T-cell (primary cell): ENCODE data around the gene RETREG2. TPM values are rescaled to one million over a fixed set of nuclear protein-coding genes. Genes with fewer than 3 reads are reported as not detected.

Experiments
- ATAC-seq, 4 experiments: fragments of 200-7000 bp in 3 of 4; fragments of 150-1000 bp in 1 of 4; cut with Tn5 transposase; replicated peaks in 1 of 4; 1 replicate in 3 of 4; 2 replicates in 1 of 4; pipeline ENCODE4 v1.10.0; 2021; ENCODE audit warnings: moderate library complexity in 3 of 4, mild to moderate bottlenecking in 2 of 4, moderate number of reproducible peaks in 1 of 4
- CTCF ChIA-PET, 2 donors: fragments of 300-600 bp; sonication (Branson Sonifier 250); formaldehyde crosslinking; loops; one replicate each; lab custom pipeline; 2022; ENCODE audit warnings: antibody characterized with exemption in 2 of 2; lab: Charles Lee
- POLR2A ChIA-PET, 2 donors: fragments of 300-600 bp; sonication (Branson Sonifier 250); formaldehyde crosslinking; loops; one replicate each; lab custom pipeline; 2022; ENCODE audit warnings: antibody characterized with exemption in 2 of 2; lab: Charles Lee
- DNase-seq, 35 experiments: peaks; one replicate each; pipeline versions ENCODE4 v3.0.0 to v3.0.0-alpha.2; 2013 to 2023
- H3K27ac ChIP-seq: one replicate; pipeline ENCODE4 v1.5.1; 2013; ENCODE audit warnings: low read length
- H3K27me3 ChIP-seq, 2 experiments: replicated peaks in 1 of 2; 1 replicate in 1 of 2; 2 replicates in 1 of 2; pipeline versions ENCODE4 v1.6.1 to v1.7.0; 2013; ENCODE audit warnings: low read length in 1 of 2, mixed read lengths in 1 of 2; ENCODE audit not compliant: control insufficient read depth in 2 of 2, insufficient read depth in 2 of 2; ENCODE audit errors: extremely low read depth in 1 of 2
- H3K36me3 ChIP-seq, 2 donors: 1 replicate in 1 of 2; 2 replicates in 1 of 2; pipeline versions ENCODE4 v1.6.1 to v1.7.0; 2013; ENCODE audit warnings: low read length in 1 of 2; ENCODE audit not compliant: control insufficient read depth in 2 of 2, insufficient read depth in 1 of 2; ENCODE audit errors: extremely low read depth in 1 of 2
- H3K4me1 ChIP-seq, 2 experiments: 1 replicate in 1 of 2; 2 replicates in 1 of 2; pipeline versions ENCODE4 v1.6.1 to v1.7.0; 2013; ENCODE audit warnings: low read length in 2 of 2, mixed read lengths in 1 of 2; ENCODE audit not compliant: insufficient read depth in 2 of 2, control insufficient read depth in 1 of 2; ENCODE audit errors: extremely low read depth in 1 of 2
- H3K4me3 ChIP-seq, 2 donors: 1 replicate in 1 of 2; 2 replicates in 1 of 2; pipeline versions ENCODE4 v1.5.1 to v1.7.0; 2013; ENCODE audit warnings: mild to moderate bottlenecking in 2 of 2, low read length in 1 of 2, moderate library complexity in 1 of 2; ENCODE audit not compliant: control insufficient read depth in 1 of 2; ENCODE audit errors: extremely low read depth in 1 of 2
- H3K9me3 ChIP-seq: 2 replicates; pipeline ENCODE4 v1.7.0; 2013
- H3K27ac Mint-ChIP-seq, 2 donors: one replicate each; pipeline ENCODE4 v1.8.0; 2020 to 2021; ENCODE audit warnings: mild to moderate bottlenecking in 2 of 2, mixed read lengths in 2 of 2
- H3K27me3 Mint-ChIP-seq, 2 donors: one replicate each; pipeline ENCODE4 v1.8.0; 2021 to 2022; ENCODE audit warnings: mixed read lengths in 2 of 2
- H3K36me3 Mint-ChIP-seq: one replicate; pipeline ENCODE4 v1.8.0; 2021; ENCODE audit warnings: mixed read lengths
- H3K4me1 Mint-ChIP-seq, 3 donors: one replicate each; pipeline ENCODE4 v1.8.0; 2020 to 2022; ENCODE audit warnings: mixed read lengths in 3 of 3, mild to moderate bottlenecking in 1 of 3
- H3K4me3 Mint-ChIP-seq, 3 donors: one replicate each; pipeline ENCODE4 v1.8.0; 2020 to 2022; ENCODE audit warnings: mild to moderate bottlenecking in 3 of 3, mixed read lengths in 3 of 3, moderate library complexity in 3 of 3
- H3K9me3 Mint-ChIP-seq, 3 donors: one replicate each; pipeline ENCODE4 v1.8.0; 2020 to 2022; ENCODE audit warnings: mixed read lengths in 3 of 3
- WGBS: methylation state at CpG from one replicate; pipeline ENCODE4 v1.1.5; 2013; ENCODE audit warnings: missing lambda C conversion rate; ENCODE audit not compliant: insufficient coverage; 5-methylcytosine and 5-hydroxymethylcytosine counted together
- total RNA-seq, 35 experiments: library from RNA in 6 of 35; stranded (reverse) in 6 of 35; fragments of 120-200 nt in 1 of 35; gene quantifications; one replicate each; pipeline versions ENCODE4 v1.2.1 to v1.2.4 and lab custom pipeline; 2013 to 2026

Gene RETREG2
- total RNA-seq, 5 donors from 2014 or later (not counting 1 experiment from before 2014, with no cell fraction given): 85.2 to 131 (median 109) TPM

- peak overlapping the region; percentile 46 to 81 for H3K27ac Mint-ChIP-seq
- no peaks in the 10 kb centered on the region for H3K27me3 Mint-ChIP-seq
- H3K36me3 Mint-ChIP-seq: peaks cover 34% of the 10 kb centered on the region
- ATAC-seq: no peak
- CTCF ChIA-PET: interaction anchor here (0.5 to 1.8 kb wide), 6 partner anchors 7 to 331 kb away, joined by 3 to 4 read pairs (median 3); no protein-coding TSS in a partner anchor
- no peaks in the 10 kb centered on the region for H3K9me3 Mint-ChIP-seq
- H3K4me1 Mint-ChIP-seq: peaks cover 65 to 73% (median 68%) of the 10 kb centered on the region in 3 donors
- H3K27ac ChIP-seq: no peak overlapping the region
- DNase-seq: no peak
- H3K27me3 ChIP-seq: no peaks in the 10 kb centered on the region
- 100% methylated on average over 4 of the region's 9 CpGs for WGBS
- peaks cover 14 to 51% of the 10 kb centered on the region in 2 donors for H3K36me3 ChIP-seq
- H3K9me3 ChIP-seq: no peaks in the 10 kb centered on the region
- H3K4me3 Mint-ChIP-seq: peak overlapping the region; percentile 82 to 95 (median 88)
- POLR2A ChIA-PET: interaction anchor here (0.5 to 1.1 kb wide), 2 partner anchors 26 to 32 kb away, joined by 3 to 8 read pairs; no protein-coding TSS in a partner anchor
- H3K4me1 ChIP-seq: peaks cover 19 to 65% of the 10 kb centered on the region in 2 experiments
- H3K4me3 ChIP-seq: no peak overlapping the region
Measured at GRCh38 chr2:219179601-219180465, 1.8 kb downstream of the RETREG2 start.

- DNase-seq (no peak), ATAC-seq (no peak)
- H3K9me3 ChIP-seq: no peaks in the 10 kb centered on the region
- peaks cover 14 to 52% of the 10 kb centered on the region in 2 donors for H3K36me3 ChIP-seq
- Mint-ChIP-seq H3K27ac (peak overlapping the region; percentile 46 to 79), H3K4me3 (peak overlapping the region in 2 of 3 donors; percentile 9 to 88), H3K36me3 (peaks cover 41% of the 10 kb centered on the region), H3K27me3 (no peaks in the 10 kb centered on the region), H3K4me1 (peaks cover 54 to 62% (median 57%) of the 10 kb centered on the region in 3 donors), H3K9me3 (no peaks in the 10 kb centered on the region)
- 97% methylated on average over 4 of the region's 5 CpGs for whole genome bisulfite sequencing
- no peaks in the 10 kb centered on the region for H3K27me3 ChIP-seq
- peak overlapping the region in 1 of 2 donors; percentile 0 for H3K4me3 ChIP-seq
- H3K27ac ChIP-seq: no peak overlapping the region
- H3K4me1 ChIP-seq: peaks cover 12 to 55% of the 10 kb centered on the region in 2 experiments
- ChIA-PET CTCF (interaction anchor here (0.5 to 1.7 kb wide), 3 partner anchors 19 to 332 kb away, joined by 3 to 5 read pairs (median 3); no protein-coding TSS in a partner anchor), POLR2A (interaction anchor here (1.1 to 1.4 kb wide), 2 partner anchors 25 kb away, joined by 3 to 4 read pairs; partner anchors contain the start of gene ZFAND2B (in 1 of the 2))
Measured at GRCh38 chr2:219180961-219181360, 2.9 kb downstream of the RETREG2 start.

GRCh38 chr2:219181531-219181930, 3.5 kb downstream of the RETREG2 start:
- Histone ChIP-seq H3K27ac (no peak overlapping the region), H3K4me3 (no peak overlapping the region), H3K4me1 (peaks cover 11 to 50% of the 10 kb centered on the region in 2 experiments), H3K36me3 (peaks cover 14 to 52% of the 10 kb centered on the region in 2 donors), H3K9me3 (no peaks in the 10 kb centered on the region), H3K27me3 (no peaks in the 10 kb centered on the region)
- ATAC-seq (no peak), DNase-seq (no peak)
- 95% methylated on average over 2 of the region's 6 CpGs for WGBS
- Mint-ChIP-seq H3K4me3 (peak overlapping the region in 1 of 3 donors; percentile 49), H3K36me3 (peaks cover 44% of the 10 kb centered on the region), H3K27ac (peak overlapping the region; percentile 46 to 79), H3K4me1 (peaks cover 52 to 59% (median 55%) of the 10 kb centered on the region in 3 donors), H3K9me3 (no peaks in the 10 kb centered on the region), H3K27me3 (no peaks in the 10 kb centered on the region)
- CTCF ChIA-PET: interaction anchor here (0.5 to 1.7 kb wide), 3 partner anchors 19 to 60 kb away, joined by 3 to 5 read pairs (median 3); no protein-coding TSS in a partner anchor
- POLR2A ChIA-PET: interaction anchor here in 1 of 2 donors (0.6 to 1.4 kb wide), 3 partner anchors 25 to 210 kb away, joined by 3 to 7 read pairs (median 4); partner anchors contain the start of gene ZFAND2B

- H3K27ac Mint-ChIP-seq: peak overlapping the region; percentile 73 to 79
- DNase-seq: peak in 2 of 35 experiments; percentile 15 to 17
- CTCF ChIA-PET: interaction anchor here in 1 of 2 donors (0.7 to 1.4 kb wide), 3 partner anchors 9 to 156 kb away, joined by 3 read pairs; no protein-coding TSS in a partner anchor
- peak overlapping the region in 1 of 3 donors; percentile 49 for H3K4me3 Mint-ChIP-seq
- H3K27me3 Mint-ChIP-seq: no peaks in the 10 kb centered on the region
- POLR2A ChIA-PET: interaction anchor here in 1 of 2 donors (0.5 to 0.7 kb wide), 3 partner anchors 23 to 324 kb away, joined by 4 to 6 read pairs (median 6); no protein-coding TSS in a partner anchor
- no peaks in the 10 kb centered on the region for H3K27me3 ChIP-seq
- ATAC-seq: no peak
- peaks cover 50 to 58% (median 51%) of the 10 kb centered on the region in 3 donors for H3K4me1 Mint-ChIP-seq
- WGBS: 53% methylated on average over 5 of the region's 8 CpGs
- no peaks in the 10 kb centered on the region for H3K9me3 Mint-ChIP-seq
- H3K36me3 ChIP-seq: peaks cover 14 to 52% of the 10 kb centered on the region in 2 donors
- H3K4me1 ChIP-seq: peaks cover 9 to 45% of the 10 kb centered on the region in 2 experiments
- peak overlapping the region; percentile 2 for H3K27ac ChIP-seq
- H3K4me3 ChIP-seq: no peak overlapping the region
- peaks cover 44% of the 10 kb centered on the region for H3K36me3 Mint-ChIP-seq
- H3K9me3 ChIP-seq: no peaks in the 10 kb centered on the region
Measured at GRCh38 chr2:219182331-219183150, 4.5 kb downstream of the RETREG2 start.

- Mint-ChIP-seq H3K4me1 (peaks cover 48 to 55% (median 49%) of the 10 kb centered on the region in 3 donors), H3K36me3 (peaks cover 44% of the 10 kb centered on the region)
Measured at GRCh38 chr2:219183151-219183772, 5.2 kb downstream of the RETREG2 start.

More at GRCh38 chr2:219183151-219183772, 5.2 kb downstream of the RETREG2 start:
- 100% methylated on average over 2 of the region's 6 CpGs for WGBS
- no peaks in the 10 kb centered on the region for H3K9me3 ChIP-seq
- Mint-ChIP-seq H3K27ac (peak overlapping the region; percentile 73 to 79), H3K27me3 (no peaks in the 10 kb centered on the region), H3K4me3 (peak overlapping the region in 1 of 3 donors; percentile 49), H3K9me3 (no peaks in the 10 kb centered on the region)
- no peaks in the 10 kb centered on the region for H3K27me3 ChIP-seq
- ATAC-seq (no peak), DNase-seq (no peak)
- CTCF ChIA-PET: interaction anchor here in 1 of 2 donors (1.4 kb wide), 1 partner anchor 9 kb away, joined by 3 read pairs; no protein-coding TSS in a partner anchor
- H3K27ac ChIP-seq: peak overlapping the region; percentile 2
- peaks cover 8 to 44% of the 10 kb centered on the region in 2 experiments for H3K4me1 ChIP-seq
- H3K36me3 ChIP-seq: peaks cover 14 to 52% of the 10 kb centered on the region in 2 donors
- POLR2A ChIA-PET: no interaction called here
- H3K4me3 ChIP-seq: no peak overlapping the region
